HepG2 (cell line): ENCODE results near the gene ELP4. TPM values are rescaled to one million over a fixed set of nuclear protein-coding genes. Genes with fewer than 3 reads are reported as not detected.
"Not testable (repeated sequence)": the region's sequence is repeated elsewhere in the genome, so short reads cannot be mapped to it uniquely, and the experiment has no call there.

Experiments
- ATAC-seq: fragments of 200-7000 bp; cut with Tn5 transposase; 3 replicates; pipeline ENCODE4 v1.9.1; 2020; ENCODE audit warnings: mild to moderate bottlenecking, moderate library complexity
- BruUV-seq: library from RNA; stranded (reverse); fragments of 400-500 nt; replicated peaks from 2 replicates; lab custom pipeline; 2021; lab: Mats Ljungman, UMichigan
- CTCF ChIA-PET: fragments of 300-600 bp; formaldehyde crosslinking; extraction: SDS; loops from one replicate; lab custom pipeline; 2021; ENCODE audit warnings: low total read pairs, inconsistent platforms, low intra/inter-chr PET ratio; lab: Yijun Ruan, JAX
- POLR2A ChIA-PET: fragments of 350-600 bp; sonication (Branson Sonifier 250); formaldehyde crosslinking; loops from one replicate; lab custom pipeline; 2020; ENCODE audit warnings: antibody characterized with exemption, inconsistent platforms; lab: Yijun Ruan, JAX
- DNase-seq: peaks from one replicate; pipeline ENCODE4 v3.0.0-alpha.2; 2015; ENCODE audit warnings: low spot score
- FAIRE-seq: peaks from 3 replicates; lab custom pipeline; 2011; peaks lifted over from hg19 to GRCh38; lab: Jason Lieb, UNC
- H2AFZ ChIP-seq: one replicate; pipeline ENCODE4 v1.6.1; 2011; ENCODE audit warnings: low read length, inconsistent platforms
- H3K27ac ChIP-seq: fragments of 300-600 bp; 3 replicates; pipeline ENCODE4 v1.8.0; 2011; ENCODE audit warnings: mixed run types, mild to moderate bottlenecking, mixed read lengths, low read length, inconsistent platforms; ENCODE audit not compliant: insufficient read depth; ENCODE audit errors: extremely low read length
- H3K27me3 ChIP-seq, 2 experiments: fragments of 200-600 bp in 1 of 2; 2 replicates in 1 of 2; 3 replicates in 1 of 2; pipeline versions ENCODE4 v1.6.0 to v1.8.0; 2011; ENCODE audit warnings: low read length in 2 of 2, mild to moderate bottlenecking in 2 of 2, moderate library complexity in 2 of 2, inconsistent platforms in 1 of 2; ENCODE audit not compliant: insufficient read depth in 2 of 2, control insufficient read depth in 1 of 2
- H3K36me3 ChIP-seq, 2 experiments: fragments of 200-600 bp in 1 of 2; replicated peaks in 1 of 2; 2 replicates in 1 of 2; 3 replicates in 1 of 2; pipeline versions ENCODE4 v1.5.1 to v1.8.0; 2011; ENCODE audit warnings: low read length in 2 of 2, inconsistent platforms in 1 of 2; ENCODE audit not compliant: insufficient read depth in 2 of 2, control insufficient read depth in 1 of 2
- H3K4me1 ChIP-seq: 2 replicates; pipeline ENCODE4 v1.5.1; 2012; ENCODE audit warnings: low read length, inconsistent platforms; ENCODE audit not compliant: insufficient read depth
- H3K4me2 ChIP-seq: 2 replicates; pipeline ENCODE4 v1.6.0; 2011; ENCODE audit warnings: low read depth, low read length, inconsistent platforms
- H3K4me3 ChIP-seq, 3 experiments: fragments of 200-600 bp in 1 of 3; sonication (generic), shearing (Covaris generic) in 1 of 3; replicated peaks in 1 of 3; 2 replicates each; pipeline ENCODE4 v1.5.1; 2011 to 2016; ENCODE audit warnings: low read length in 3 of 3, inconsistent platforms in 2 of 3, low read depth in 2 of 3, mild to moderate bottlenecking in 2 of 3, control low read depth in 1 of 3, mixed read lengths in 1 of 3; ENCODE audit not compliant: insufficient read depth in 1 of 3
- H3K79me2 ChIP-seq: one replicate; pipeline ENCODE4 v1.6.1; 2011; ENCODE audit warnings: low read length, inconsistent platforms; ENCODE audit not compliant: insufficient read depth
- H3K9ac ChIP-seq: 2 replicates; pipeline ENCODE4 v1.6.0; 2011; ENCODE audit warnings: mild to moderate bottlenecking, low read depth, low read length, inconsistent platforms; ENCODE audit not compliant: insufficient read depth
- H3K9me3 ChIP-seq: 2 replicates; pipeline ENCODE4 v1.5.1; 2012; ENCODE audit warnings: mild to moderate bottlenecking, low read length
- H4K20me1 ChIP-seq: 2 replicates; pipeline ENCODE4 v1.6.0; 2011; ENCODE audit warnings: inconsistent platforms, mild to moderate bottlenecking, low read length, moderate library complexity; ENCODE audit not compliant: insufficient read depth
- MBD4 ChIP-seq: IDR thresholded peaks from 2 replicates; pipeline ENCODE4 v1.6.1; 2012; ENCODE audit warnings: low read length, inconsistent platforms, borderline replicate concordance
- RBM22 ChIP-seq: fragments of 200-400 bp; formaldehyde crosslinking; optimal IDR thresholded peaks from 2 replicates; pipeline ENCODE3; 2017; ENCODE audit warnings: mild to moderate bottlenecking, low read length, moderate library complexity
- SP5 ChIP-seq: IDR thresholded peaks from 2 replicates; pipeline ENCODE4 v1.6.1; 2016; ENCODE audit warnings: low read depth, borderline replicate concordance
- ZNF24 ChIP-seq: fragments of 450-650 bp; IDR thresholded peaks from 2 replicates; pipeline ENCODE4 v1.6.1; 2017; ENCODE audit warnings: antibody characterized with exemption, mild to moderate bottlenecking
- ZNF747 ChIP-seq: sonication (generic); formaldehyde crosslinking; IDR thresholded peaks from 2 replicates; pipeline ENCODE4 v1.8.1; 2023; ENCODE audit warnings: missing genetic modification reagents, mild to moderate bottlenecking, borderline replicate concordance
- WGBS: methylation state at CpG from one replicate; pipeline ENCODE4 v1.1.6; 2017; ENCODE audit warnings: low lambda C conversion rate; 5-methylcytosine and 5-hydroxymethylcytosine counted together
- in situ Hi-C: cut with HindIII; loops from 2 replicates; pipeline ENCODE4 v1.10.0; 2017; ENCODE audit warnings: low pct_unique_long_range_greater_than_20kb; ENCODE audit not compliant: extremely low pct_ligation_motif_present
- intact Hi-C: fragments of 100-400 bp; cut with micrococcal nuclease; formaldehyde crosslinking; loops from one replicate; pipeline ENCODE4 v1.10.0; 2022; ENCODE audit not compliant: unreplicated experiment
- polyA plus RNA-seq, 8 experiments: library from polyadenylated mRNA; depleted of rRNA in 3 of 8; stranded (reverse) in 7 of 8; unstranded in 1 of 8; fragments of >200 nt; fragmentation: Illumina TruSeq in 4 of 8; extraction: Trizol in 4 of 8; gene quantifications; 2 replicates each; pipeline versions ENCODE4 v1.2.1 to v1.2.3, GENCODE V29; 2011 to 2016; ENCODE audit warnings: low read depth in 4 of 8, missing spikeins in 1 of 8, mixed read lengths in 1 of 8; ENCODE audit not compliant: insufficient read depth in 1 of 8
- total RNA-seq, 5 experiments: library from RNA; depleted of rRNA; stranded (reverse); fragments of >200 nt; fragmentation: Illumina TruSeq; extraction: Trizol; gene quantifications; 2 replicates each; pipeline ENCODE4 v1.2.3, GENCODE V29; 2016; ENCODE audit warnings: low read depth in 1 of 5
- TF ChIP-seq, protein P1 (sequence below): sonication (generic); formaldehyde crosslinking; IDR thresholded peaks from 2 replicates; pipeline ENCODE4 v1.5.0; 2020; ENCODE audit warnings: missing genetic modification reagents, mild to moderate bottlenecking, borderline replicate concordance
- TF ChIP-seq, protein P2 (sequence below): sonication (generic); formaldehyde crosslinking; conservative IDR thresholded peaks from 2 replicates; pipeline ENCODE4 v1.8.1; 2023; ENCODE audit warnings: missing genetic modification reagents
- TF ChIP-seq, protein P3 (sequence below): sonication (generic); formaldehyde crosslinking; IDR thresholded peaks from 2 replicates; pipeline ENCODE4 v1.4.0; 2020; ENCODE audit warnings: missing genetic modification reagents

The ELP4 gene
- total and polyA plus RNA-seq, 2 of the 13 experiments (the other 11 are each of a cell fraction or from before 2014, with no cell fraction given), result 12.8 to 19.1 TPM

DNA sequence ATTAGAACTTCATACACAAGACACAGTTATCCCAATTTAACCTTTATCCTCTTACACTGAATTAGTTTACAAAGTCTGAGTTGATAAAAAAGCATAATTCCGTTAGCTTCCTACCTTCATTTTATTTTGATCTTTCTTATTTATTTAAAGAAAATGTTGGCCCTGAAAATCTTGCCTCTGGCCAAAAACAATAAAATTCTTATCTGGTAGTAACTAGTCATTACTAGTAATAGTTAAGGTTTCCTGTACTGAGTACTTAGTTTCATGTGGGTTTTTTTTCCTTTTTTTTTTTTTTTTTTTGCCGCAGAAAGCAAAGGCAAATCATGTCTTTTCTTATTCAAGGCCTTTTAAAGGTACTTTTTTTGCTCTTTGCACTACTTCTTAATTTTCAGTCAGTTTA lies 180.9 kb downstream of the ELP4 start:
- FAIRE-seq (no peak), DNase-seq (no peak), ATAC-seq (no peak)
- Histone ChIP-seq H3K36me3 (no peaks in the 10 kb centered on the region), H3K79me2 (no peaks in the 10 kb centered on the region), H3K27me3 (no peaks in the 10 kb centered on the region; a peak in 1 of 5 replicates), H3K4me1 (no peaks in the 10 kb centered on the region), H3K4me2 (no peak overlapping the region), H3K27ac (no peak overlapping the region)
- BruUV-seq, result no TSS peak
- CTCF ChIA-PET, result no interaction called here
- in situ Hi-C loops, result no loop called here
- TF ChIP-seq ZNF24 (no peak), SP5 (CRISPR knock-in tag) (no peak), RBM22 (no peak)
- TF ChIP-seq, all 625 proteins: peak for 0
- 93% methylated on average over 2 of the region's 2 CpGs for WGBS
- no peak overlapping the region for H3K9ac ChIP-seq
- intact Hi-C loops, result no loop called here
- POLR2A ChIA-PET, result no interaction called here
- no peak overlapping the region for H2AFZ ChIP-seq
- H3K9me3 ChIP-seq, result no peaks in the 10 kb centered on the region
- no peak overlapping the region for H3K4me3 ChIP-seq
- H4K20me1 ChIP-seq, result no peaks in the 10 kb centered on the region

DNA sequence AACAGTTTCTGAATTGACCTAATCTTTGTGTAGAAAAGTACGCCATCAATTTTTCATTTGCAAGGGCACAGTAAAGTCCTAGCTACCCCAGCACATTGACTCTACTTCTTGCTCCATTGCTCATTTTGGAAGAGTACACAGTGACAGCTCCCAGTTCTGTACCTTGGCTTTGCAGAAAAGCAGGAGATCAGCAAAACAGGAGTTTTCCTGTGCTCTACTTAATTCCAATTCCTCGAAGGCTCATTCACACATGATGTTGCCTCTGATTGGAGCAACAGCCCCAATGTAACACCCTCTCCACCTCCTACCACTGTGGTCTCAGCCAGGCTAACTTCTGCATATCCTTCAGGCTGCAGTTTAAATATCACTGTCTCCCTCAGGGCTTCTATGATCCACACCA lies 182.9 kb downstream of the ELP4 start:
- no peak overlapping the region for H3K9ac ChIP-seq
- ChIA-PET CTCF (no interaction called here), POLR2A (no interaction called here)
- H3K27ac ChIP-seq, result no peak overlapping the region
- H2AFZ ChIP-seq, result no peak overlapping the region
- no peaks in the 10 kb centered on the region for H3K36me3 ChIP-seq
- intact Hi-C loops, result no loop called here
- no peak overlapping the region for H3K4me3 ChIP-seq
- H3K27me3 ChIP-seq, result no peaks in the 10 kb centered on the region; a peak in 1 of 5 replicates
- H3K79me2 ChIP-seq, result no peaks in the 10 kb centered on the region
- H3K4me1 ChIP-seq, result no peaks in the 10 kb centered on the region
- 85% methylated on average over 2 of the region's 2 CpGs for WGBS
- BruUV-seq, result no TSS peak
- DNase-seq (no peak), ATAC-seq (no peak), FAIRE-seq (no peak)
- no peaks in the 10 kb centered on the region for H4K20me1 ChIP-seq
- H3K4me2 ChIP-seq, result no peak overlapping the region
- no peaks in the 10 kb centered on the region for H3K9me3 ChIP-seq
- in situ Hi-C loops, result no loop called here
- TF ChIP-seq MBD4, result no peak
- TF ChIP-seq, protein P1, sequence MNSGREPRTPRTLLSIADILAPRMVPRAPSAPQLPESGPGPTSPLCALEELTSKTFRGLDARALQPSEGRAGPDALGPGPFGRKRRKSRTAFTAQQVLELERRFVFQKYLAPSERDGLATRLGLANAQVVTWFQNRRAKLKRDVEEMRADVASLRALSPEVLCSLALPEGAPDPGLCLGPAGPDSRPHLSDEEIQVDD (CRISPR knock-in tag), result no peak
- no peak for TF ChIP-seq ZNF747 (CRISPR knock-in tag)
- TF ChIP-seq, protein P2, sequence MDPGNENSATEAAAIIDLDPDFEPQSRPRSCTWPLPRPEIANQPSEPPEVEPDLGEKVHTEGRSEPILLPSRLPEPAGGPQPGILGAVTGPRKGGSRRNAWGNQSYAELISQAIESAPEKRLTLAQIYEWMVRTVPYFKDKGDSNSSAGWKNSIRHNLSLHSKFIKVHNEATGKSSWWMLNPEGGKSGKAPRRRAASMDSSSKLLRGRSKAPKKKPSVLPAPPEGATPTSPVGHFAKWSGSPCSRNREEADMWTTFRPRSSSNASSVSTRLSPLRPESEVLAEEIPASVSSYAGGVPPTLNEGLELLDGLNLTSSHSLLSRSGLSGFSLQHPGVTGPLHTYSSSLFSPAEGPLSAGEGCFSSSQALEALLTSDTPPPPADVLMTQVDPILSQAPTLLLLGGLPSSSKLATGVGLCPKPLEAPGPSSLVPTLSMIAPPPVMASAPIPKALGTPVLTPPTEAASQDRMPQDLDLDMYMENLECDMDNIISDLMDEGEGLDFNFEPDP, result no peak
- TF ChIP-seq, protein P3, sequence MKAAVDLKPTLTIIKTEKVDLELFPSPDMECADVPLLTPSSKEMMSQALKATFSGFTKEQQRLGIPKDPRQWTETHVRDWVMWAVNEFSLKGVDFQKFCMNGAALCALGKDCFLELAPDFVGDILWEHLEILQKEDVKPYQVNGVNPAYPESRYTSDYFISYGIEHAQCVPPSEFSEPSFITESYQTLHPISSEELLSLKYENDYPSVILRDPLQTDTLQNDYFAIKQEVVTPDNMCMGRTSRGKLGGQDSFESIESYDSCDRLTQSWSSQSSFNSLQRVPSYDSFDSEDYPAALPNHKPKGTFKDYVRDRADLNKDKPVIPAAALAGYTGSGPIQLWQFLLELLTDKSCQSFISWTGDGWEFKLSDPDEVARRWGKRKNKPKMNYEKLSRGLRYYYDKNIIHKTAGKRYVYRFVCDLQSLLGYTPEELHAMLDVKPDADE (CRISPR knock-in tag), result no peak

DNA sequence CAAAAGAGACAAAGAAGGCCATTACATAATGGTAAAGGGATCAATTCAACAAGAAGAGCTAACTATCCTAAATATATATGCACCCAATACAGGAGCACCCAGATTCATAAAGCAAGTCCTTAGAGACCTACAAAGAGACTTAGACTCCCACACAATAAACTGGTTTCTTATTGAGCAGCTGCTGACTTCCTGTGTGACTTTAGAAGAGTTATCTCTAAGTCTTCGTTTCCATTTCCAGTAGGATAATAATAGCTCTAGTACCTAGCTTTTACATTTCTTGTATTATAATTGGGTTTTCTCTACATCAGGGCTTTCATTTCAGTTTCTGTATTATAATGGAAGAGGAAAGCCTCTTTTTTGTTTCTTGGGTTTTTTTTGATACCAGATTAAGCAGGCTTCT lies 187.5 kb downstream of the ELP4 start:
- 90% methylated on average over 1 of the region's 1 CpG for WGBS
- intact Hi-C loops, result not testable (repeated sequence)

More for the DNA sequence above, 187.5 kb downstream of the ELP4 start:
- H3K27me3 ChIP-seq, H3K4me2 ChIP-seq, DNase-seq, H3K79me2 ChIP-seq, H4K20me1 ChIP-seq, CTCF ChIA-PET, H3K4me3 ChIP-seq, ATAC-seq, H3K9ac ChIP-seq, FAIRE-seq, POLR2A ChIA-PET, BruUV-seq, H3K9me3 ChIP-seq, in situ Hi-C loops, H3K27ac ChIP-seq, H2AFZ ChIP-seq, H3K4me1 ChIP-seq, H3K36me3 ChIP-seq: not testable (repeated sequence)
